Left forelimb (tissue), 1 donor: ENCODE measurements around the gene NFE2L3.
"Not testable (repeated sequence)": the region's sequence is repeated elsewhere in the genome, so short reads cannot be mapped to it uniquely, and the experiment has no call there.

Experiments
- DNase-seq: peaks from one replicate; pipeline ENCODE4 v3.0.0-alpha.2; 2018; ENCODE audit warnings: low spot score

NFE2L3 gene

GRCh38 chr7:26186364-26187311, 34.6 kb downstream of the NFE2L3 start:
- DNase-seq = no peak

- DNase-seq = no peak
Measured at GRCh38 chr7:26187380-26188205, 35.6 kb downstream of the NFE2L3 start.

GRCh38 chr7:26188206-26188956, 36.4 kb downstream of the NFE2L3 start:
- no peak for DNase-seq

- no peak for DNase-seq
Measured at GRCh38 chr7:26188957-26189541, 37.1 kb downstream of the NFE2L3 start.

- no peak for DNase-seq
Measured at GRCh38 chr7:26189697-26190096, 37.7 kb downstream of the NFE2L3 start.

- DNase-seq = no peak
Measured at GRCh38 chr7:26190417-26190869, 38.4 kb downstream of the NFE2L3 start.

GRCh38 chr7:26191233-26191973, 39.4 kb downstream of the NFE2L3 start:
- DNase-seq = no peak

GRCh38 chr7:26191974-26192479, 40.0 kb downstream of the NFE2L3 start:
- no peak for DNase-seq

- DNase-seq = no peak
Measured at GRCh38 chr7:26192485-26193087, 40.6 kb downstream of the NFE2L3 start.

- no peak for DNase-seq
Measured at GRCh38 chr7:26193432-26194207, 41.6 kb downstream of the NFE2L3 start.

GRCh38 chr7:26194764-26195163, 42.8 kb downstream of the NFE2L3 start:
- not testable (repeated sequence) for DNase-seq

GRCh38 chr7:26195182-26195581, 43.2 kb downstream of the NFE2L3 start:
- DNase-seq = no peak

- DNase-seq = no peak
Measured at GRCh38 chr7:26195867-26196657, 44.1 kb downstream of the NFE2L3 start.

- no peak for DNase-seq
Measured at GRCh38 chr7:26197153-26198115, 45.4 kb downstream of the NFE2L3 start.

- DNase-seq = no peak
Measured at GRCh38 chr7:26198133-26198780, 46.3 kb downstream of the NFE2L3 start.

- DNase-seq = no peak
Measured at GRCh38 chr7:26198781-26199169, 46.8 kb downstream of the NFE2L3 start.
